Stimulated activated CD8-positive, alpha-beta memory T cell treated with anti-CD3 and anti-CD28 coated beads, Interleukin-4, amount 100 ng/mL, for 48 hours (primary cell): ENCODE measurements around the gene UBE4A.

Experiments
- DNase-seq: peaks from one replicate; pipeline ENCODE4 v3.0.0-alpha.2; 2020

UBE4A gene

GRCh38 chr11:118341815-118342489, 17.4 kb upstream of the UBE4A start:
- DNase-seq: no peak

DNA sequence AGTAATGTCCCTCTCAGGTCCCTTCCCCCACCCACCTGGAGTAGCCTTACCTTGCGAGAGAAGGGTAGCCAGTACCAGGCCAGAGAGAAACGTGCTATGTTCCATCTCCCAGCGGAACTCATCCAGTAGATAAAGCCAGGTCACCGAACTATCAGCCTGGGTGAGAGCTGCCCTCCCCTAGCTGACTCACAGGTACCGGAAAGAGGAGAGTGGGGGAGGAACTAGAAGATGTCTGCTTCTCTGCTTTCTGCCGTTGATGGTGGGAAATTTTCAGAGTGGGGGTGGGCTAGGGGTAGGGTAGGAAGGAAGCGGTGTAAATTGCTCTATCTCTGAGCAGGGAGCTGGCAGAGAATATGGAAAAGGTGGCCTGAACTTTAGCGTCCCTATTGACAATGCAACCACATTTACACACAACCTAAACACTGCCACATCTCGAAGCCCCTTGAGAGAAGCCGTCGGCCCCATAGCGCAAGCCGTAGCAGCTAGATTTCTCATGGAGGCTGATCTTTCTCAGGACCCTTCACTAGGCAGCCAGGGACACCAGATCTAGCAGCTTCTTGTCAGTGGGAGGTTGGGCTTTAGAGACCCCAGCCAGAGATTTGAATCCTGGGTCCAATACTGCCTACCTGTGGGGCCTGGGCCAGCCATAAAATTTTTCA, 16.8 kb upstream of the UBE4A start, which contains the start of gene CD3D:
CD3D (minus strand) TSS at position 203 of the 659 bp plus-strand sequence; CDS start at position 105, 98 bp downstream.
- DNase-seq: peak; percentile 74

- no peak for DNase-seq
Measured at GRCh38 chr11:118343248-118343647, 16.2 kb upstream of the UBE4A start.

GRCh38 chr11:118343981-118344515, 15.4 kb upstream of the UBE4A start, which contains the start of gene CD3G:
CD3G (plus strand) TSS chr11:118344344; CDS start chr11:118344424, 80 bp downstream.
- peak; percentile 79 for DNase-seq

DNA sequence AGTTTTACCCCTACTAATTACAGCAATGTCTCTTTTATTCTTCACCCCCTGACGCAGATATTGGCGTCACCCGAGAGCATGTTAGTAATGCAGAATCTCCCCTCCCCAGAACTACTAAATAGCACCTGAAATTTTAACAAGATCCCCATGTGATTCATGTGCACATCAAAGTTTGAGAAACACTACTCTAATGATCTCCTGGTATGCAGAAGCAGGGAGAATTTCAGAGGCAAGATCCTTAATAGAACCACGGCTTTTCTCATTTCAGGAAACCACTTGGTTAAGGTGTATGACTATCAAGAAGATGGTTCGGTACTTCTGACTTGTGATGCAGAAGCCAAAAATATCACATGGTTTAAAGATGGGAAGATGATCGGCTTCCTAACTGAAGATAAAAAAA, 9.9 kb upstream of the UBE4A start:
- DNase-seq: no peak

DNA sequence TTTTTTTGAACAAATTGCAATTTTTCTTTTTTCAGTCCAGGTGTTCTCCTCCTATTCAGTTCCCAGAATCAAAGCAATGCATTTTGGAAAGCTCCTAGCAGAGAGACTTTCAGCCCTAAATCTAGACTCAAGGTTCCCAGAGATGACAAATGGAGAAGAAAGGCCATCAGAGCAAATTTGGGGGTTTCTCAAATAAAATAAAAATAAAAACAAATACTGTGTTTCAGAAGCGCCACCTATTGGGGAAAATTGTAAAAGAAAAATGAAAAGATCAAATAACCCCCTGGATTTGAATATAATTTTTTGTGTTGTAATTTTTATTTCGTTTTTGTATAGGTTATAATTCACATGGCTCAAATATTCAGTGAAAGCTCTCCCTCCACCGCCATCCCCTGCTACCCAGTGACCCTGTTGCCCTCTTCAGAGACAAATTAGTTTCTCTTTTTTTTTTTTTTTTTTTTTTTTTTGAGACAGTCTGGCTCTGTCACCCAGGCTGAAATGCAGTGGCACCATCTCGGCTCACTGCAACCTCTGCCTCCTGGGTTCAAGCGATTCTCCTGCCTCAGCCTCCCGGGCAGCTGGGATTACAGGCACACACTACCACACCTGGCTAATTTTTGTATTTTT, 6.2 kb upstream of the UBE4A start:
- no peak for DNase-seq

DNA sequence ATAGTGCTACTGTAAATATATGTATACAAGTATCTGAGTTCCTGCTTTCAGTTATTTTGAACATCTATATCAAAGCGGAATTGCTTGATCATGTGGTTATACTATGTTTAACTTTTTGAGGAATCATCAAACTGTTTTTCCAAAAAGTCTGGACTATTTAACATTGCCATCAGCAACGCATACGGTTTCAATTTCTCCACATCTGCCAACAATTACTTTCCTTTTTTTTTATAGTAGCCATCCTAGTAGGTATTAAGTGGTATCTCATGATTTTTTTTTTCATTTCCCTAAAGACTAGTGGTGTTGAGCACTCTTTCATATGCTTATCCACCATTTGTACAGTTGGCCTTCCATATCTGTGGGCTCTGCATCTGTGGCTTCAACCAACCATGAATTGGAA, 1.3 kb upstream of the UBE4A start:
- no peak for DNase-seq

- no peak for DNase-seq
Measured at GRCh38 chr11:118364956-118365615, 5.7 kb downstream of the UBE4A start.

DNA sequence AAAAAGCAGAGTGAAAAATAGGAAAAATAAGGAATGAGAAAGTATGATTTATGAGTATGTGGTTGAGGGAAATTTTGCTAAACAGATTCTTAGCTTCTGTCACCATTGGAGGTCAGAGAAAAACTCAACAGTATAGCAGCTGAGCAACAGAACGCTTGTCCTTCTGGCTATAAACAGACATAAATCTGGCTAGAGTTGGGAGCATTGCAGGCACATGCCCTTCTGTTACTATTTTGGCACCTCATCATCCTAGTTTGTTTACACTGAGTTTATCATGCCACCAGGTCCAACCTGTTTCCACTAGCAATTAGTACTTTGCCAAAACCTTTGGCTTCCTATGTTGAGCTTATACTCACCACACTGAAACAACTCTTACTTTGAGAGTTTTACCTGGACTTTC, 6.9 kb downstream of the UBE4A start:
- DNase-seq: no peak

DNA sequence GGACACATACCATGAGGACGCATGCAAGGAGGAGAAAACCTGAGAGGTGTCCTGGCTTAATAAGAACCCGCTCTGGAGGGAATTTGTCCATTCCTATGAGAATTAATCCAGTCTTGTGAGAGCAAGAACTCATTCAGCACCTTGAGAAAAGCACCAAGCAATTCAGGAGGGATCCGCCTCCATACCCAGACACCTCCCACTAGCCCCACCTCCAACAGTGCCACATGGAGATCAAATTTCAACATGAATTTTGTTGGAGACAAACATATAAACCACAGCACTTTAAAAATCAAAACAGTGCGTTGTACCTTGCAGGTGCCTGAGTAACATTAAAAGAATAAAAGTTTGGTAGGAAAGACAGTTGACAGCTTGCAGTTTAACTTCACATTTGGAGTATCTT, 11.4 kb downstream of the UBE4A start:
- DNase-seq: no peak

- no peak for DNase-seq
Measured at GRCh38 chr11:118373263-118373662, 13.9 kb downstream of the UBE4A start.

GRCh38 chr11:118373871-118374270, 14.5 kb downstream of the UBE4A start:
- DNase-seq: no peak

DNA sequence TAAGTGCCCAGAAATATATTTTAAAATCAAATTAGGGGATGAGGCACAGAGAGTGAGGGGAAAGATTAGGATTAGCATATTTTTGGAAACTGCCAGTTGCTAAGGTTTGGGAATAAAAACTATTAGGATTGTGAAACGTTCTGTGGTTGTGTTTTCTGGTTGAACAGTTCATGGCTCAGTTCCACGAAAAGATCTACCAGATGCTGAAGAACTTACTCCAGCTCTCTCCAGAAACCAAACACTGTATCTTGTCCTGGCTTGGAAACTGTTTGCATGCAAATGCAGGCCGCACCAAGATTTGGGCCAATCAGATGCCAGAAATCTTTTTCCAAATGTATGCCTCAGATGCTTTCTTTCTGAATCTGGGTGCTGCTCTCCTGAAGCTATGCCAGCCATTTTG, 15.3 kb downstream of the UBE4A start:
- DNase-seq: no peak

GRCh38 chr11:118375978-118376377, 16.6 kb downstream of the UBE4A start:
- DNase-seq: no peak

GRCh38 chr11:118379497-118379896, 20.1 kb downstream of the UBE4A start:
- no peak for DNase-seq

DNA sequence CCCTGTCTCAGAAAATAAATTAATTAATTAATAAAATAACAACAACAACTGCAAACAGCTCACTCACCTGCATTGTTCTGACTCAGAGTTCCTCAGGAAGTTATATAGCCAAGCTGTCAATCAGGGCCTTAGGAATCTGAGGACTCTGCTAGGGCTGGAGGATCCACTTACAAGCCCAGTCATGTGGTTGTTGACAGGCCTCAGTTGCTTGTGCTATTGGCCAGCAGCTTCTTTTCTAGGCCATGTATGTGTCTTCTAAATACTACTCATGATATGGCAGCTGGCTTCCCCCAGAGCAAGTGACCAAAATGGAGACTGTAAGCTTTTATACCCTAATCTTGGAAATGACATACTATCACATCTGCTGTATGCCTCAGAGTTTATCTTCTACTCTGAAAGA, 21.2 kb downstream of the UBE4A start:
- DNase-seq: no peak

DNA sequence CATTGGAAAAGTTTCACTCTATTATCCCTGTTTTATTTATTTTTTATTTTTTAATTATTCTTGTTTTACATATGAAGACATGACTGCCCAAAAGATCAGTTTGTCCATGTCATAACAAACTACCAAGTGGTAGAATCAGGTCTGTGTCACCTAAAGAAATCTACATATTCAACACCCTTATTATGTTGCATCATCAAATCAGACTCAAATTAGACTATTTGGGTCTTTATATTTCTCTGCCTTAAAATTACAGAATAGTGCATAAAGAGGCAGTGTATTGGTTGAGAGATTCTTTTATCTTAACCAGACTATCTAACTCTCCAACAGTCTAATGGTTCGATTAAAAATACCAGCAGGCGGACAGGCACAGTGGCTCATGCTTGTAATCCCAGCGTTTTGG, 23.6 kb downstream of the UBE4A start:
- no peak for DNase-seq

DNA sequence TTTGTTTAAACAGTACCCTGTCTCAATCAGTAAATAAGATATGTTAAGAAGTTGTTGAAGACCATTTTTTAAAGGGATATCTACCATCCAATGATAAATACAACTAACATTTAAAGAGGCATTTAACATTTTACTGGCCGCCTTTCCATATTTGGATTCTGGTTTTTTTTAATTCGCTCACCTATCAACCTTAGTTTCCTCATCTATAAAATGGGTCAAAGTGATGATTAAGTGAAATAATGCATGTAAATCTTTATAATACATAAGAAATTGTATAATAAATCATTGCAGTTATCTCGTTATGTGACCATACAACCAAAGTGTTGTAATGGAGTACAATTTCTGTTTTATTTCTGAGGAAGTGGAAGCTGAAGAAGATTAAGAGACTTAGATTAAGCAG, 24.3 kb downstream of the UBE4A start:
- no peak for DNase-seq

- no peak for DNase-seq
Measured at GRCh38 chr11:118396097-118396501, 36.7 kb downstream of the UBE4A start.

- DNase-seq: no peak
Measured at GRCh38 chr11:118397448-118397847, 38.0 kb downstream of the UBE4A start.

DNA sequence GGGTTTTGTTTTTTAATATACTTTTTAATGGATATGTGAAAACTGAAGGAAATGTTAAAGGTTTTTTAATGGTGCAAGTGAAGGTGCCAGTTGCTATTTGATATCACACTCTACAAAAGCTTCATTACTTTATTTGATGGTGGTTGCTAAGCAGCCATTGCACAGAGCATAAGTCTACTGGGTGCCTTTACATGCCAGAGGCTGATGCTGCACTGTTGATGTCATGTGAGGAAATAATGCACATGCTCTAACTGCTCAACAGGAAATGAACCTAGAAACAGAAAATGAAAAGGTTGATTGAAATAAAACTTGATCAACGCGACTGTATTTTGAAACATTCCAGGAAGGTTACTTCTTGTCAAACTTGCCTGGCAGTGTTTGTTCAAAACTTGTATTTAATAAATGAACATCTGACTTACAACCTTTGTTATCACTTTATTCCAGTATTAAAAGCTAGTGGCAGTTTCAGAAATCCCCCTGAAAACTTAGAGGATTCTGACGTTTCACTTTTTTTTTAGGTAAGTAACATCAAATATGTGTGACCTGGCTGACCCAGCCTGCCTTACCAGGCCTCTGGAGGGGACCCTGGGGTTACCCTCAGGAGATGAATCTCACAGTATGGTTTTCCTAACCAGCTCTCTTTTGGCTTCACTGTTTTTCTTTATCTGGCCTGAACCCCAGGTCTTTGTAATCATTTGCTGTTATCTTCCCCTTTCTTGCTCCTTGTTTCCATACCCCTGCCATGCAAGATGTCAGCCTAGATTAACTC, 39.6 kb downstream of the UBE4A start:
- DNase-seq: peak; percentile 40

GRCh38 chr11:118401151-118401879, 41.9 kb downstream of the UBE4A start, which contains the start of gene ATP5MG:
ATP5MG (plus strand) TSS chr11:118401606; CDS start chr11:118401666, 60 bp downstream.
- DNase-seq: peak; percentile 95
